Cerebellar cortex (tissue), 1 donor: Measurements from ENCODE around the gene JARID2.
A peak's percentile ranks its signal among the peaks of the same experiment; 100 is the strongest.

Experiments
- DNase-seq: peaks from one replicate; pipeline ENCODE4 v3.0.0-alpha.2; 2015; ENCODE audit warnings: low spot score

The JARID2 gene

GRCh38 chr6:15441215-15441868 is 195.5 kb downstream of the JARID2 start:
- DNase-seq = no peak

GRCh38 chr6:15441981-15442380 is 196.1 kb downstream of the JARID2 start:
- no peak for DNase-seq

- DNase-seq = no peak
These were observed 196.6 kb downstream of the JARID2 start for GRCh38 chr6:15442467-15442866.

GRCh38 chr6:15443119-15443830 is 197.4 kb downstream of the JARID2 start:
- DNase-seq = no peak

GRCh38 chr6:15444081-15444731 is 198.3 kb downstream of the JARID2 start:
- no peak for DNase-seq

- no peak for DNase-seq
These were observed 199.0 kb downstream of the JARID2 start for GRCh38 chr6:15444881-15445280.

- no peak for DNase-seq
These were observed 201.8 kb downstream of the JARID2 start for GRCh38 chr6:15447546-15448267.

- no peak for DNase-seq
These were observed 203.1 kb downstream of the JARID2 start for GRCh38 chr6:15449011-15449410.

GRCh38 chr6:15451738-15452137 is 205.9 kb downstream of the JARID2 start:
- DNase-seq = no peak

- no peak for DNase-seq
These were observed 206.5 kb downstream of the JARID2 start for GRCh38 chr6:15452182-15452941.

- DNase-seq = no peak
These were observed 207.3 kb downstream of the JARID2 start for GRCh38 chr6:15453186-15453585.

- peak; percentile 94 for DNase-seq
These were observed 207.8 kb downstream of the JARID2 start for GRCh38 chr6:15453622-15454021.

- no peak for DNase-seq
These were observed 210.6 kb downstream of the JARID2 start for GRCh38 chr6:15456422-15456821.

- DNase-seq = no peak
These were observed 211.3 kb downstream of the JARID2 start for GRCh38 chr6:15457121-15457650.

GRCh38 chr6:15458021-15458459 is 212.2 kb downstream of the JARID2 start:
- peak; percentile 54 for DNase-seq

GRCh38 chr6:15460110-15460727 is 214.3 kb downstream of the JARID2 start:
- DNase-seq = no peak

GRCh38 chr6:15461127-15461944 is 215.5 kb downstream of the JARID2 start:
- no peak for DNase-seq

- no peak for DNase-seq
These were observed 216.4 kb downstream of the JARID2 start for GRCh38 chr6:15462256-15462655.

GRCh38 chr6:15462717-15463525 is 217.1 kb downstream of the JARID2 start:
- DNase-seq = no peak
